GM19397 (cell line): Measurements from ENCODE around the gene UNC93A.
"Not testable (repeated sequence)": the region's sequence is repeated elsewhere in the genome, so short reads cannot be mapped to it uniquely, and the experiment has no call there.

ENCODE experiments used
- ATAC-seq: cut with Tn5 transposase; IDR thresholded peaks from one replicate; pipeline ENCODE4 v1.9.1; 2021; ENCODE audit warnings: mild to moderate bottlenecking, moderate library complexity; ENCODE audit not compliant: unreplicated experiment

The UNC93A gene

DNA sequence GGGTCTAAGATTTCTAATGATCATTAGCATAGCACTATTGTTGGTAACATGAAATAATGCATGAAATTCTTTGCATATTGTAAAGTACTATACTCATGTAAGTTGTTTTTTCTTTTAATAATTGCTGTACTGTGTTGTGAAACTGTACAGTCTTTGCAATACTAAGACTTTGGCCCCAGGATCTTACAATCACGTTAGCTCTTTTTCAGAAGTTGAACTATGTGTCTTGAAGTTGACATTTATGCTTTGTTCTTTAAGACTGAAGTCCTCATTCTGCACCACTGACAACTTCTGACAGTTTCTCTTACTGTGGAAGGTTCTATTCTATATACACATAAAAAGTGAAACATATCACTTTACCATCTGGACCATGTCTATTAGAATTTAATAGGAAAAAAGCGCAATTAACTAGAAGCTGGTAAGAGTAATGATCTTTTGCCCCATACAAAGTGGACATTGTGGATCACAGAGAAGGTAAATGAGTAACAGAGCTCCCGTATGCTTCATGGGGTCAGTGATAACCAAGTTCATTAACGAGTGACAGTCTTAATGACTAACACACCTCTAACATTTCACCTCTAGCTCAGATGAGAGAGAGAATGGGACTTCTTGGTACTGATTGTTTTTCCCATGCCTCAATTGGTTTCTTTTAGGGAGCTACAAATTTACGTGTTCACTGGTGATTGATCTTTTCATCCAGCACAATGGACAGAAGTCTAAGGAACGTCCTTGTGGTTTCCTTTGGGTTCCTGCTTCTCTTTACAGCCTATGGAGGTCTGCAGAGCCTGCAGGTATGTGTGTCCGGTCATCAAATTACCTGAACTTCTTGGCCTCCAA, at the start of gene UNC93A:
Gene UNC93A (plus strand): TSS at position 530 of the 837 bp plus-strand sequence. CDS start 175 bp downstream, at position 705.
- no peak for ATAC-seq

DNA sequence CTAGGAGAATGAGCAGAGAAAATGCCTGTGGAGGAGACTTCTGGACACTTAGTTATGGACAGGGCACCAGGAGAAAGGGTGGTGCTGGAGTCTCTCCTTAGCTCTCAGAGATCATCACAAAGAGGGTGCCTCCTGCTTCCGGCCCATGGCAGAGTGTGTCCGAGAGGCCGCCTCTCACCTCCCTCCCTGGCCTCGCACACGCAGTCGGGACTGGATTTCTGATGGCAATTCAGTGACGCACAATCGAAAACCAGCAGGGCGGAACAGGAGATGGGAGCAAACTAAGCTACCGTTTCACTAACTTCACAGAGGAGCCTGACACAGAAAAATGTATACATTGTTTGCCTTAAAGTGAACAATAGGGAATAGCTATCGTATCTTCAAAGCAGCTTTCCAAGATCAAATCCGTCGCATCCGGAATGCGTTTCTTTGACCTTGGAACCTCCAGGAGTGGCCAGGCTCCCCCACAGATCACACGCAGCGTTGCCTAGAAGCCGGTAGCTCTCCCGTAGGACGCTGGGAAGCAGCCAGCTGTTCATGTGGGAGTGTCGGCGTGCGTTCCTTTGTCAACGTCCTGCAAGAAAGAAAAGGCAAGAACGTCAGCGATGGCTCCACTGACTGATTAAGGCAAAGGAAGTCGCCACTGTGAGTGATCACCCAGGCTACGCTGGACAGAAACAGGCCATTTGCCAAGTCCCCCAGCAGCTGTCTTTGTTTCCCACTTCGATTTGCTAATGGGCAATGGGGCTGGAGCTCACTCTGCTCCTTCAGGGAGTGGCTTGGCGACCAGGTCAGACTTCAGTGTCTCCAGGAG, 49.6 kb upstream of the UNC93A start:
- ATAC-seq = not testable (repeated sequence)

DNA sequence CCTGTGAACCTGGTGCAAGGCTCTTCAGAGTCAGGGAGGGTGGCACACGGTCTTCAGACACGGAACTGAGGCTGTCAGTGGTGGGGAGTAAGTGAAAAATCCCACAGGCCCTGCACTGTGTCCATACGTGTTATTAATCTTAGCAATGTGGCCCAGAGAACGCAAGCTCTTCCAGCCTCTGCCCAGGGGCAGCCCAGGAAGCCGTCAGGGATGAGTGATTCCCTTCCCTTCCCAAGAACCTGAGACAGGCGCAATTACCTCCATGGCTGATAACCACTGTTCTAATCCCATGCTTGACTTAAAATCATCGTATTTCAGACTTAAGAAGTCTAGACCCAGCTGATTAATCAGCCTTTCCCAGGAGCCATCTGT, 49.0 kb upstream of the UNC93A start:
- ATAC-seq = not testable (repeated sequence)

DNA sequence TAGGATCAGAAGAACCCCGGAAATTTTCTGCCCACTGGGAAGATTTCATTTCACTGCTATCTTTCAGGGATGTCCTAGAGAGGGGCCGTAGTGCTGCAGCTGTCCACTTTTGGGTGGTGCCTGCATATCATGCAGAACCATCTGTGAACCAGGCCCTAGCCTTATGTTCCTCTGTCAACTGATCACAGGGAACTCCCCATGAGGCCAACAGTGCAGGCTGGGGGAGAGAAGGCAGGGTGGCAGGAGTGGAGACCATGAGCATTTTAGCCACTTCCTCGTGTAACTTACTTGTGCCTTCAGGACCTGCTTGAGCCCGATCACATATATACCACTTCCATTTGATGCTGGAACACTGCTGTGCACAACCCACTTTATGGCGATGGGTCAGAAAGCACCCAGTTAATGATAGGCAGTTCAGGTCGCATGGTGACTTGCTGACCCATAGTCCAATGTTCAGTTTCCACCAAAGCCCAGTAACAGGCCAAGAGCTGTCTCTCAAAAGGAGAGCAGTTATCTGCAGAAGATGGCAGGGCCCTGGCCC, 48.5 kb upstream of the UNC93A start:
- not testable (repeated sequence) for ATAC-seq

DNA sequence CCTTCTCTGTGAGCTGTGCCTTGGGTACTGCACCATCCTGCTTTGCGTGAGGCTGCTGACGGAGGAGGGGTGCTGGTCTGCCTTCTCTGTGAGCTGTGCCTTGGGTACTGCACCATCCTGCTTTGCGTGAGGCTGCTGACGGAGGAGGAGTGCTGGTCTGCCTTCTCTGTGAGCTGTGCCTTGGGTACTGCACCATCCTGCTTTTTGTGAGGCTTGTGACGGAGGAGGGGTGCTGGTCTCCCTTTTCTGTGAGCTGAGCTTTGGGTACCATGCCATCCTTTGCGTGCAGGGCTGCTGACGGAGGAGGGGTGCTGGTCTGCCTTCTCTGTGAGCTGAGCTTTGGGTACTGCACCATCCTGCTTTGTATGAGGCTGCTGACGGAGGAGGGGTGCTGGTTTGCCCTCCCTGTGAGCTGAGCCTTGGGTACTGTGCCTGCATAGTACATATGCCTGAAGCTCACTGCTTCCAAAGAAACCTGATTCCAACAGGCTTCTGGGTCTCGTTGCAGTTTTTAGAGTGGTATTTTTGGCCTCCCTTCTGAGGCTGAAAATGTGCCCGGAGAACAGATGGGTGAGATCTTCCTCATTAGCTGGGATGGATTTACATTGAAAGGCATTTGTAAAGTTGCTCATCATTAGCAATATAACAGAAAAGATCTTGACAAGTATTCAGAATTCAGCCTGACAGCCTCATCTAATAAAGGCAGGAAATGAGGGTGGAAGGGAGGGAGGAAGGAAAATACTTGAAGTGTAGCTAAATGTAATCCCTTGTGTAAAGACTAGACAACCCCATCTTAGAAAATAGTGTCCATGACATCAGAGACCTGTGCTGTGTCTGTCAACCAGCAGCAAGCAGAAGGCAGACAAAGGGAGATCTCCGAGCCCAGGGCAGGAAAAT, 46.8 kb upstream of the UNC93A start:
- ATAC-seq = no peak

DNA sequence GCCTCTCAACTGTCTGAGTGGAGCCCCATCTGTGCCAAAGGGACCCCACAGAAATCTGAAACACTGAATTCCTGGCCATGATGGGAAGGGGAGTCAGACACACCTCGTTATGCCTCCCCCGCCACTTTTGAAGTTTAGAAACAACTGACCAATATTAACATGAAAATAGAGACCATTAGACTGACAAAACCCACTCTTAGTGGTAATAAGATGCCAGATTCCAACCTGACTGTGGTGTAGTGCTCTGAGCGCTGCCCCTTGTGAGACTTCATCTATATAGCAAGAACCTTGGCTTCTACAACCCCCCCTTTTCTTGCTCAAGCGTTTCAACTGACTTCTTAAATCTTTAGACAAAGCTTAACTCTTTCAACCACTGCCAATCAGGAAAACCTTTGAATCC, 46.1 kb upstream of the UNC93A start:
- ATAC-seq = no peak

DNA sequence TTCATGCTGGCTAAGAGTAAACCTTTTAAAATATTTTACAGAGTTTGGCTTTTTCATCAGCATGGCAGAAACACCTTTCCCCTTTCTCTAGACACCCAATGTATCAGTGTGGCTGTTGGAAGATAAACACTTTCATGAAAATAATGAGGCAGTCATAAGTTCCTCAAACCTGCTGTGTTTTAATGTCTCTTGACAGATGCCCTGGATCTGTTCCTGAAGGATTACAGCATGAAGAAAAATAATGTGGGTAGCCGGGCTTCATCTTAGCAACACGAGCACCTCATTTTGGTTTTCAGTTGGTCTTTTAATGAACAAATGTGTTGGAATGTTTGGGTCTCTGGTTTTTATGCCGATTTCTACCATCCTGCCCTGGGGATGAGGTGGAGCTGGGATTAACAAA, 45.5 kb upstream of the UNC93A start:
- no peak for ATAC-seq

DNA sequence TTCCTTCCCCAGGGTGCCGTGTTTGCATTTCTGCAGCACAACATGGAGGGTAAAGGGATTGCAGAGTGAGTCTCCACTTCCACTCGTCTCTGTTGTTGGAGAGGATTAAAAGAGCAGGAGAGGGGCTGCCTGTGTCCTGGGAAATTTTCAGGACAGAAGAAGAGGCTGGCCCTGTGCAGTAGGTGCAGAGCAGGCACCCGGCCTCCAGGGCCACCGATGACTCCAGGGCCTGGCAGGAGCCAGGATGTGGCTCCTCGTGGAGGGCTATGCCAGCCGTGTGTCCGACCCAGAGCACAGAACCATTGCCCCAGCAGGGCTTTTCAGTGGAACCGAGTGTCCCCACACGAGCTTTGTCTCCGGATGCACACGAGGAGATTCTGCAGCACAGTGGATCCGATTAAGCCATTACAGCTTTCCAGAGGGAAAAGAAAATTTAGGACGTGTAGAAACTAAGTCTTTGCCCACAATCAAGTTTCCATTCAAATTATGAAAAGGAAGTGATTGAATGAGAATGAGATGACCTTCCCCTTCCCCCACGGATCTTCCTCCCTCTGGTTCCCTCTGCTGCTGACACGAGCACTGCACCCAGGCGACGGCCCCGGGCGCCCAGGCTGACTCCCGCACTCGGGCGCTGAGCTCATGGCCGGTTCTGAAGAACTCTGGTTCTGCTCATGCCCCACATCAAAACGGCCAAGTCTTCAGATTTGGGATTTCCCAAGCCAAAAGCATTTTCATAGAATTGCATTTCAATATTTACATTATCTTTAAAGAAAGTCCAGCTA, 43.1 kb upstream of the UNC93A start:
- no peak for ATAC-seq

DNA sequence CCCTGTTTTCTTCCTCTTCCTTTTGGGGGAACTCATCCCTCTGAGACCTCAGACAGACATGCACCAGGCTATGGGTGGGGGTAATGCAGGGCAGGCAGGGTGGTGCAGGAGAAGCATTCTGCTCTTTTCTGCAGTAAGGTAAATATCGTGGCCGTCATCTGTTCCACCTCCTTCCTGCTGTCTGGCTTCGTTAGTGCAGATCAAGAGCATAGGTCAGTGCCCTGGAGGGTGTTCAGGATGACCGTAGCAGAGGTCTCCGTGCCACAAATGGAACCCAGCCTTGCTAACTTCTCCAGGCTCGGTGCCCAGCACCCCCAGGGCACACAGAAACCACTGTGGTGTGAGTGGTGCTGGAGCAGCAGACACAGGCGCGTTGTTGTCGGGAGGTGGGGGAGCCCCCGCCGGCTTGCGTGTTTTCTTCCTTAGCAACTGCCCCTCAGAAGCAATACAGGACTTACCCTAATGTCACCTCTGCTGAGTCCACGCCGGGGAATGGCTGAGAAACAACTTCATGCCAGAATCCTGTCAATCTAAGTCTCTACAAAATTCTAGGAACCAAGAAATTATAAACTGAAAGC, 42.1 kb upstream of the UNC93A start:
- ATAC-seq = not testable (repeated sequence)

DNA sequence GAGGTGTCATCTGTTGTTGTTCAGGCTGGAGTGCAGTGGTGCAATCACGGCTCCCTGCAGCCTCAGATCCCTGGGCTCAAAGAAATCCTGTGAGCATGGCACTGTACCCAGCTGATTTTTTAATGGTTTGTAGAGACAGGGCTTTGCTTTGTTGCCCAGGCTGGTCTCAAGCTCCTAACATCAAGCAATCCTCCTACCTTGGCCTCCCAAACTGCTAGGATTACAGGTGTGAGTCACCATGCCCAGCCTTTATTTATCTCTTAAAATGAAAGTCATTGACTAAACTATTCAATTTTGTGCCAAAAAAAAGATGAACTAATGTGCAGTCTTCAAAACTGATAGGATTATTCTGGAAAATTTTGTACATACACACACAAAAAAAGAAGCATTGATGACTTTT, 38.8 kb upstream of the UNC93A start:
- ATAC-seq = no peak

DNA sequence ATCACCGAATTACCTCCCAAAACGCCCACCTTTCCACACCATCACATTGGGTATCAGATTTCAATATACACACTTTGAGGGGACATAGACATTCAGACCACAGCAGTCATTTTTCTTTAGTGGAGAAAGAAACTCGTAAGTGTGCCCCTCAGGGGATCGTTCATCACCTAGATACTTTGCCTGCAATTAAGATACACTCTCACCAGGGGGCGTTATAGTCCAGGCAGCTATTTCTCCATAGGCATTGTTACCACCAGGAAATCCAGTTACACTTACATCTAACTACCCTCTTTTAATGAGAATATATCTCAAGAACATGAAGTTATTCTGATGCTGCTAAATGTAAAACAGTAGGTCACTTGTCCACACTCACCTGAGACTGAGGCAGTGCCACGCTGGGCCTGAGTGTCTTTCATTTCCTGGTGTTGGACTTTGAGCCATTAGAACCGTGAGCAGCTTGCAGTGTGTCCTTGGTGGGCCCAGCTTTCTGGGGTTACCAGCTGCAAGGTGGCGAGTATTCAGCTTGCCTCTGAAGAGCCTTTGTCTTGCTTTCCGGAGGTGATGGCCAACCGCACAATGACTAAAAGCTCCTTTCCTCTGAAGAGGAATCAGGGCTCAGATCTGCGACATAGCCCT, 35.1 kb upstream of the UNC93A start:
- ATAC-seq = no peak

DNA sequence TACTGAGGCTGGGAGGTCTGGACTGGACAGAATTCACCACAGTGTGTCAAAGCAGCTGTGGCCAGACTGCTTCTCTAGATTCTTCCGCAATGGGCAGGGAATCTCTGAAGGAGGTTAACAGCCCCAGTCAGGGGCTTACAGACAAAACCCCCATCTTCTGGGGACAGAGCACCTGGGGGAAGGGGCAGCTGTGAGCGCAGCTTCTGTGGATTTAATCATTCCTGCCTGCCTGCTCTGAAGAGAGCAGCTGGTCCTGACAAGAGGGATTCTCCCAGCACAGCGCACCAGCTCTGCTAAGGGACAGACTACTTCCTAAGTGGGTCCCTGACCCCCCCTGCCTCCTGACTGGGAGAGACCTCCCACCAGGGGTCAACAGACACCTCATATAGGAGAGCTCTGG, 32.5 kb upstream of the UNC93A start:
- ATAC-seq = no peak

DNA sequence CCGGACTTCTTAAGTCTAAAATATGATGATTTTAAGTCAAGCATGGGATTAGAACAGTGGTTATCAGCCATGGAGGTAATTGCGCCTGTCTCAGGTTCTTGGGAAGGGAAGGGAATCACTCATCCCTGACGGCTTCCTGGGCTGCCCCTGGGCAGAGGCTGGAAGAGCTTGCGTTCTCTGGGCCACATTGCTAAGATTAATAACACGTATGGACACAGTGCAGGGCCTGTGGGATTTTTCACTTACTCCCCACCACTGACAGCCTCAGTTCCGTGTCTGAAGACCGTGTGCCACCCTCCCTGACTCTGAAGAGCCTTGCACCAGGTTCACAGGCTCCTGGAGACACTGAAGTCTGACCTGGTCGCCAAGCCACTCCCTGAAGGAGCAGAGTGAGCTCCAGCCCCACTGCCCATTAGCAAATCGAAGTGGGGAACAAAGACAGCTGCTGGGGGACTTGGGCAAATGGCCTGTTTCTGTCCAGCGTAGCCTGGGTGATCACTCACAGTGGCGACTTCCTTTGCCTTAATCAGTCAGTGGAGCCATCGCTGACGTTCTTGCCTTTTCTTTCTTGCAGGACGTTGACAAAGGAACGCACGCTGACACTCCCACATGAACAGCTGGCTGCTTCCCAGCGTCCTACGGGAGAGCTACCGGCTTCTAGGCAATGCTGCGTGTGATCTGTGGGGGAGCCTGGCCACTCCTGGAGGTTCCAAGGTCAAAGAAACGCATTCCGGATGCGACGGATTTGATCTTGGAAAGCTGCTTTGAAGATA, 24.9 kb upstream of the UNC93A start:
- ATAC-seq = not testable (repeated sequence)

DNA sequence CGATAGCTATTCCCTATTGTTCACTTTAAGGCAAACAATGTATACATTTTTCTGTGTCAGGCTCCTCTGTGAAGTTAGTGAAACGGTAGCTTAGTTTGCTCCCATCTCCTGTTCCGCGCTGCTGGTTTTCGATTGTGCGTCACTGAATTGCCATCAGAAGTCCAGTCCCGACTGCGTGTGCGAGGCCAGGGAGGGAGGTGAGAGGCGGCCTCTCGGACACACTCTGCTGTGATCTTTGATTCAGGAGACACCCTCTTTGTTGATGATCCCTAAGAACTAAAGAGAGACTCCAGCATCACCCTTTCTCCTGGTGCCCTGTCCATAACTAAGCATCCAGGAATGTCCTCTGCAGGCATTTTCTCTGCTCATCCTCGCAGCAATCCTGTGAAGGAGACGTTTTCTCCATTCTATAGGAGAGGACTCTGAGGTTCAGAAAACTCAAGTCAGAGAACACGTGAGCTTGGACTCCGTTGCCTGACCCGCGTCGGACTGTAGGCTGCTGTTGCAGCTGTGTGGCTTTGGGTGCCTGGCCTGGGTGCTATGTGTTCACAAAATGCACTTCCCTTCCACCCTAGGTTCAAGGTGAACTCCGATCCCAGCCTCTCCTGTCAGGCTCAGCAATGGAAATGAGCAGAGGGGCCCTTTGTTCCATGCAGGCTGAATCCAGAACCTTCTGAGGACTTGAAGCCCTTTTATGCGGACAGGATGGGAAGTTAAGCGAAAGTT, 24.1 kb upstream of the UNC93A start:
- ATAC-seq = no peak

DNA sequence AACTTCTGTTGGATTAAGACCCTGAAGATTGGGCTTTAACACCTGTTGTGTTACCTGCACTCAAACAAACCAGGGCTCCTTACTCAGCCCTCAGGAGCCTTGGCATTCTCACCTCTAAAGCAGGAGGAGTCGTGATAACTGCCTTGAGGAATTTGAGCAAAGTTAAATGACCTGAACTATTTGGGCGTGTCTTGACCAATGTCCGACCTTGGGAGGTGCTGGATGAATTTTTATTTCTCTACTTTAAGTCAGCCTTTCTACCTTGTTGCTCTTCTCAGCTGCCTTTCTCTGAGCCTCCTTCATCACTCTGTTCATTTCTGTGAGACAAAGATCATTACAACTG, 23.6 kb upstream of the UNC93A start:
- ATAC-seq = not testable (repeated sequence)

DNA sequence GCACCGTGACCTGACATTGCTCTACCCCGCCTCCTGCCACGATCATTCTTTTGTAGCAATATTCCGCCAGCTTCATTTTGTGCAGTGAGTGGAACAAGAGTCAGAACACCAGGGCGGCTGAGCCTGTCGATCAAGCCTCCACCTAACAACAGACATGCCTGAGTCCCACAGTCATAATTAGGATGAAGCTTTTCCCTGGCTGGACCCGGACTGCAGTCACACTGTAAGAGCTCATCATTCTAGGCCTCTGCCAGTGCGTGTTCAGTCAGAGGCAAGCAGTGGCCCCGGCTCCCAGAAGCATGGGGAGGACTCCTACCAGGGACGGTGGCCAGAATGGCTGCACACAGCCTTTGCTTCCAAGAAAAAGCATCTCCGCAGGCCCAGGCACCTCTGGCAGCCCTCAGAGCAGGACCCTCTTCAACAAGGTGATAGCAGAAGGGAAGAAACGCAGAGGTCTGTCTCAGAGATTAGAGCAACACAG, 23.2 kb upstream of the UNC93A start:
- no peak for ATAC-seq

DNA sequence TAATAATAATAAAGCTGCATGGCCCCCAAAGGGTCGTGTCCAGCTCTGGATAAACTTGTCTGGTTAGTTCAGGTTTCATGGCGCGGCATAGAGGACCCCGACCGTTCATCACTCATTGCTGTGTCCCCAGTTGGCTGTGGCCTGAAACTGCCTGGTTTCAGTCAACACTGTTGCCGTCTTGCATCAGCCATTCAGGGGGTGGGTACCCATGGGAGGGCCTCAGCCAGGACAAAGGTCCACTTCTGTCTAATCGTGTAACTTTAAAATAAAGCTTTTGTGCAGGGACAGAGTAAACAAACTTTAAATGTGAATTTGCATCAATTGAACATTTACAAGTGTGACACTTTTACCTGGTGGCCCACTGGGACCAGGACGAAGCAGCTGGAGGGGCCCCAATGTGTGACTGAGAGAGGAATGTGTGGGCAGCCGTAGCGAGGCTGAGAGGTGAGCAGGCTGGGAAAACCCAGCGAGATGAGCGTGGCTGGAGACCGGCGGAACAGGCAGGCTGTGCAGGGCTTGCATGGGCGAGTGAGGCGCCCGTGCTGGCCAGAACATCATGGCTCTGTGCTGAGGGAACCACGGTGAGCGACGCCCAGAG, 22.3 kb upstream of the UNC93A start:
- no peak for ATAC-seq
